ENCODE results near the gene DYNC1H1. TPM values are rescaled to one million over a fixed set of nuclear protein-coding genes. Genes with fewer than 3 reads are reported as not detected.

Gene DYNC1H1
- total RNA-seq, 6 experiments from 2014 or later = 116 to 261 (median 161) TPM

GRCh38 chr14:101973356-101973755 is 9.0 kb downstream of the DYNC1H1 start:
- no peak for DNase-seq
- 85% methylated on average over 3 of the region's 7 CpGs for WGBS (ENCODE audit: insufficient coverage, low coverage, low lambda C conversion rate, missing lambda C conversion rate)
- Histone ChIP-seq H3K27me3 (no peaks in the 10 kb centered on the region), H3K36me3 (peaks cover 0 to 24% (median 2%) of the 10 kb centered on the region in 4 donors), H3K4me1 (peaks cover 0 to 25% (median 6%) of the 10 kb centered on the region in 4 donors), H3K4me3 (no peak overlapping the region), H3K9me3 (no peaks in the 10 kb centered on the region), H3K27ac (peak overlapping the region in 1 of 3 donors; percentile 66)
- TF ChIP-seq CTCF (IDR thresholded peaks at IDR 0.05) = no peak
- TF ChIP-seq POLR2A (IDR thresholded peaks at IDR 0.05) = no peak
- ATAC-seq = no peak
- intact Hi-C loops (cut with DNase I) = no loop called here

GRCh38 chr14:101975231-101975630 is 10.9 kb downstream of the DYNC1H1 start:
- no peak for TF ChIP-seq CTCF (IDR thresholded peaks at IDR 0.05)
- TF ChIP-seq POLR2A (IDR thresholded peaks at IDR 0.05) = no peak
- H3K27ac ChIP-seq = no peak overlapping the region
- WGBS (ENCODE audit: insufficient coverage, low coverage, low lambda C conversion rate, missing lambda C conversion rate) = 85% methylated on average over 7 of the region's 7 CpGs
- DNase-seq (no peak), ATAC-seq (no peak)
- H3K4me1 ChIP-seq = peaks cover 0 to 25% (median 8%) of the 10 kb centered on the region in 4 donors
- H3K27me3 ChIP-seq = no peaks in the 10 kb centered on the region
- H3K4me3 ChIP-seq = no peak overlapping the region
- peaks cover 0 to 35% (median 8%) of the 10 kb centered on the region in 4 donors for H3K36me3 ChIP-seq
- intact Hi-C loops (cut with DNase I) = no loop called here
- H3K9me3 ChIP-seq = no peaks in the 10 kb centered on the region

GRCh38 chr14:101977311-101978071 is 13.1 kb downstream of the DYNC1H1 start:
- Histone ChIP-seq H3K4me3 (no peak overlapping the region), H3K36me3 (peaks cover 0 to 57% (median 19%) of the 10 kb centered on the region in 4 donors), H3K9me3 (no peaks in the 10 kb centered on the region), H3K27ac (no peak overlapping the region), H3K4me1 (peaks cover 0 to 4% (median 2%) of the 10 kb centered on the region in 4 donors), H3K27me3 (no peaks in the 10 kb centered on the region)
- 75% methylated on average over 6 of the region's 6 CpGs for WGBS (ENCODE audit: insufficient coverage, low coverage, low lambda C conversion rate, missing lambda C conversion rate)
- no peak for DNase-seq
- intact Hi-C loops (cut with DNase I) = no loop called here
- no peak for ATAC-seq
- no peak for TF ChIP-seq CTCF (IDR thresholded peaks at IDR 0.05)
- no peak for TF ChIP-seq POLR2A (IDR thresholded peaks at IDR 0.05)

GRCh38 chr14:101979666-101980065 is 15.3 kb downstream of the DYNC1H1 start:
- H3K36me3 ChIP-seq = peaks cover 0 to 76% (median 30%) of the 10 kb centered on the region in 4 donors
- no peak overlapping the region for H3K27ac ChIP-seq
- DNase-seq (no peak), ATAC-seq (no peak)
- TF ChIP-seq POLR2A (IDR thresholded peaks at IDR 0.05) (no peak), CTCF (IDR thresholded peaks at IDR 0.05) (no peak)
- H3K9me3 ChIP-seq = no peaks in the 10 kb centered on the region
- no peak overlapping the region for H3K4me3 ChIP-seq
- intact Hi-C loops (cut with DNase I) = no loop called here
- peaks cover 0 to 4% (median 0%) of the 10 kb centered on the region in 4 donors for H3K4me1 ChIP-seq
- 36% methylated on average over 6 of the region's 6 CpGs for WGBS (ENCODE audit: insufficient coverage, low coverage, low lambda C conversion rate, missing lambda C conversion rate)
- no peaks in the 10 kb centered on the region for H3K27me3 ChIP-seq
